CD14-positive monocyte (primary cell): ENCODE measurements around the gene ETV4. TPM values are rescaled to one million over a fixed set of nuclear protein-coding genes. Genes with fewer than 3 reads are reported as not detected.

Experiments
- DNase-seq, 3 donors: peaks; one replicate each; pipeline ENCODE4 v3.0.0-alpha.2; 2011 to 2022
- H2AFZ ChIP-seq: 2 replicates; pipeline ENCODE4 v1.6.0; 2012; ENCODE audit warnings: mild to moderate bottlenecking, low read depth, low read length, inconsistent platforms; ENCODE audit not compliant: insufficient read depth, poor library complexity, severe bottlenecking
- H3K27ac ChIP-seq, 2 donors: 1 replicate in 1 of 2; 2 replicates in 1 of 2; pipeline ENCODE4 v1.5.1; 2012 to 2013; ENCODE audit warnings: low read length in 2 of 2, control low read depth in 1 of 2, inconsistent platforms in 1 of 2, low read depth in 1 of 2, mild to moderate bottlenecking in 1 of 2
- H3K27me3 ChIP-seq, 2 donors: one replicate each; pipeline versions ENCODE4 v1.6.0 to v1.6.1; 2011 to 2013; ENCODE audit warnings: low read length in 2 of 2; ENCODE audit not compliant: control insufficient read depth in 2 of 2, insufficient read depth in 2 of 2
- H3K36me3 ChIP-seq, 2 donors: replicated peaks in 1 of 2; 1 replicate in 1 of 2; 2 replicates in 1 of 2; pipeline versions ENCODE4 v1.5.1 to v1.6.1; 2012 to 2013; ENCODE audit warnings: low read length in 2 of 2, control low read depth in 1 of 2, inconsistent platforms in 1 of 2, mild to moderate bottlenecking in 1 of 2; ENCODE audit not compliant: insufficient read depth in 2 of 2, control insufficient read depth in 1 of 2
- H3K4me1 ChIP-seq, 2 donors: 1 replicate in 1 of 2; 2 replicates in 1 of 2; pipeline versions ENCODE4 v1.5.1 to v1.6.1; 2012 to 2013; ENCODE audit warnings: low read length in 2 of 2, control low read depth in 1 of 2, inconsistent platforms in 1 of 2, mild to moderate bottlenecking in 1 of 2, moderate library complexity in 1 of 2; ENCODE audit not compliant: insufficient read depth in 2 of 2, control insufficient read depth in 1 of 2
- H3K4me2 ChIP-seq: replicated peaks from 2 replicates; pipeline ENCODE3; 2012; ENCODE audit warnings: low read length, moderate library complexity, mild to moderate bottlenecking; ENCODE audit not compliant: poor library complexity, severe bottlenecking; ENCODE audit errors: extremely low read depth
- H3K4me3 ChIP-seq, 3 experiments: fragments of 200-600 bp in 1 of 3; sonication (generic) in 1 of 3; replicated peaks in 1 of 3; 1 replicate in 2 of 3; 2 replicates in 1 of 3; pipeline ENCODE4 v1.5.1; 2011 to 2013; ENCODE audit warnings: low read length in 3 of 3, mild to moderate bottlenecking in 3 of 3, control low read depth in 2 of 3, low read depth in 2 of 3, inconsistent platforms in 1 of 3, moderate library complexity in 1 of 3
- H3K79me2 ChIP-seq: 2 replicates; pipeline ENCODE4 v1.6.0; 2012; ENCODE audit warnings: mild to moderate bottlenecking, control low read depth, inconsistent platforms, low read length, moderate library complexity; ENCODE audit not compliant: insufficient read depth
- H3K9ac ChIP-seq: 2 replicates; pipeline ENCODE4 v1.6.0; 2017; ENCODE audit warnings: low read length, mild to moderate bottlenecking; ENCODE audit not compliant: insufficient read depth, poor library complexity, severe bottlenecking
- H3K9me3 ChIP-seq, 2 donors: replicated peaks in 1 of 2; 1 replicate in 1 of 2; 2 replicates in 1 of 2; pipeline versions ENCODE4 v1.5.1 to v1.6.1; 2012 to 2013; ENCODE audit warnings: low read length in 2 of 2, control low read depth in 1 of 2; ENCODE audit not compliant: control insufficient read depth in 1 of 2, insufficient read depth in 1 of 2
- H4K20me1 ChIP-seq: 2 replicates; pipeline ENCODE4 v1.6.0; 2012; ENCODE audit warnings: mild to moderate bottlenecking, low read length, control low read depth, moderate library complexity; ENCODE audit not compliant: insufficient read depth
- H3K27ac Mint-ChIP-seq, 7 donors: one replicate each; pipeline ENCODE4 v1.8.0; 2020; ENCODE audit warnings: mild to moderate bottlenecking in 7 of 7, mixed read lengths in 7 of 7, moderate library complexity in 6 of 7, inconsistent platforms in 2 of 7
- H3K27me3 Mint-ChIP-seq, 3 donors: one replicate each; pipeline ENCODE4 v1.8.0; 2021 to 2022; ENCODE audit warnings: low read depth in 3 of 3, mild to moderate bottlenecking in 3 of 3, mixed read lengths in 3 of 3, moderate library complexity in 3 of 3, inconsistent platforms in 1 of 3
- H3K36me3 Mint-ChIP-seq, 2 donors: one replicate each; pipeline ENCODE4 v1.8.0; 2020; ENCODE audit warnings: mixed read lengths in 2 of 2, inconsistent platforms in 1 of 2, mild to moderate bottlenecking in 1 of 2
- H3K4me1 Mint-ChIP-seq: one replicate; pipeline ENCODE4 v1.8.0; 2020; ENCODE audit warnings: mild to moderate bottlenecking, mixed read lengths
- H3K4me3 Mint-ChIP-seq, 2 donors: one replicate each; pipeline ENCODE4 v1.8.0; 2020; ENCODE audit warnings: mild to moderate bottlenecking in 2 of 2, mixed read lengths in 2 of 2, moderate library complexity in 1 of 2
- H3K9me3 Mint-ChIP-seq, 7 donors: one replicate each; pipeline ENCODE4 v1.8.0; 2020 to 2022; ENCODE audit warnings: mixed read lengths in 7 of 7, mild to moderate bottlenecking in 6 of 7, moderate library complexity in 6 of 7, inconsistent platforms in 2 of 7
- CTCF ChIP-seq: fragments of 200-600 bp; IDR thresholded peaks from one replicate; pipeline ENCODE4 v1.8.0; 2022; ENCODE audit warnings: antibody characterized with exemption, mild to moderate bottlenecking
- WGBS: methylation state at CpG from one replicate; pipeline ENCODE4 v1.1.5; 2013; ENCODE audit warnings: missing lambda C conversion rate; ENCODE audit not compliant: insufficient coverage; 5-methylcytosine and 5-hydroxymethylcytosine counted together
- intact Hi-C, 2 donors: fragments of 100-400 bp; cut with micrococcal nuclease; formaldehyde crosslinking; loops; one replicate each; pipeline versions ENCODE4 v1.15.0 to v1.15.1; 2023
- polyA plus RNA-seq, 3 donors: library from polyadenylated mRNA; depleted of rRNA in 1 of 3; unstranded in 2 of 3; stranded (reverse) in 1 of 3; fragments of 300-500 nt in 2 of 3; fragments of >200 nt in 1 of 3; fragmentation: Illumina TruSeq in 2 of 3; gene quantifications; 1 replicate in 2 of 3; 2 replicates in 1 of 3; pipeline ENCODE4 v1.2.3, GENCODE V29; 2012 to 2021

Gene ETV4
- polyA plus RNA-seq, 3 donors: not detected

- no peak overlapping the region for H2AFZ ChIP-seq
- peaks cover 37 to 64% of the 10 kb centered on the region in 2 donors for H3K27me3 ChIP-seq
- peaks cover 0 to 15% of the 10 kb centered on the region in 2 donors for H3K9me3 ChIP-seq
- Mint-ChIP-seq H3K27me3 (peaks cover 76 to 83% (median 83%) of the 10 kb centered on the region in 3 donors), H3K36me3 (peaks cover 8 to 9% of the 10 kb centered on the region in 2 donors), H3K9me3 (peaks cover 0 to 13% (median 2%) of the 10 kb centered on the region in 7 donors), H3K4me1 (peaks cover 30% of the 10 kb centered on the region), H3K27ac (no peak overlapping the region), H3K4me3 (peak overlapping the region in 1 of 2 donors; percentile 92)
- DNase-seq: no peak
- no peak for TF ChIP-seq CTCF
- H3K4me1 ChIP-seq: peaks cover 21 to 23% of the 10 kb centered on the region in 2 donors
- intact Hi-C loops: no loop called here
- peaks cover 10% of the 10 kb centered on the region for H4K20me1 ChIP-seq
- H3K9ac ChIP-seq: no peak overlapping the region
- H3K27ac ChIP-seq: no peak overlapping the region
- no peak overlapping the region for H3K4me3 ChIP-seq
- no peak overlapping the region for H3K4me2 ChIP-seq
- no peaks in the 10 kb centered on the region for H3K79me2 ChIP-seq
- H3K36me3 ChIP-seq: no peaks in the 10 kb centered on the region
Measured at GRCh38 chr17:43547659-43548256, 1.6 kb upstream of the ETV4 start.

GRCh38 chr17:43547189-43547550 lies 1.0 kb upstream of the ETV4 start:
- TF ChIP-seq CTCF: no peak
- Histone ChIP-seq H2AFZ (no peak overlapping the region), H3K27me3 (peaks cover 37 to 66% of the 10 kb centered on the region in 2 donors), H3K9me3 (peaks cover 0 to 15% of the 10 kb centered on the region in 2 donors), H3K4me3 (no peak overlapping the region), H3K27ac (no peak overlapping the region), H3K79me2 (no peaks in the 10 kb centered on the region), H4K20me1 (peaks cover 10% of the 10 kb centered on the region), H3K4me1 (peaks cover 21 to 23% of the 10 kb centered on the region in 2 donors), H3K9ac (no peak overlapping the region), H3K4me2 (no peak overlapping the region), H3K36me3 (no peaks in the 10 kb centered on the region)
- Mint-ChIP-seq H3K4me1 (peaks cover 30% of the 10 kb centered on the region), H3K9me3 (peaks cover 0 to 13% (median 2%) of the 10 kb centered on the region in 7 donors), H3K36me3 (peaks cover 8 to 9% of the 10 kb centered on the region in 2 donors), H3K27me3 (peaks cover 78 to 84% (median 83%) of the 10 kb centered on the region in 3 donors), H3K27ac (no peak overlapping the region), H3K4me3 (peak overlapping the region; percentile 79 to 92)
- intact Hi-C loops: no loop called here
- no peak for DNase-seq
- WGBS: 71% methylated on average over 1 of the region's 2 CpGs
